ENCODE results near the gene DOCK4. TPM values are rescaled to one million over a fixed set of nuclear protein-coding genes. Genes with fewer than 3 reads are reported as not detected.

The DOCK4 gene
- total and polyA plus RNA-seq, 2 of the 8 experiments (the other 6 are each of a cell fraction or from before 2014, with no cell fraction given): 5.1 to 23.6 TPM

DNA sequence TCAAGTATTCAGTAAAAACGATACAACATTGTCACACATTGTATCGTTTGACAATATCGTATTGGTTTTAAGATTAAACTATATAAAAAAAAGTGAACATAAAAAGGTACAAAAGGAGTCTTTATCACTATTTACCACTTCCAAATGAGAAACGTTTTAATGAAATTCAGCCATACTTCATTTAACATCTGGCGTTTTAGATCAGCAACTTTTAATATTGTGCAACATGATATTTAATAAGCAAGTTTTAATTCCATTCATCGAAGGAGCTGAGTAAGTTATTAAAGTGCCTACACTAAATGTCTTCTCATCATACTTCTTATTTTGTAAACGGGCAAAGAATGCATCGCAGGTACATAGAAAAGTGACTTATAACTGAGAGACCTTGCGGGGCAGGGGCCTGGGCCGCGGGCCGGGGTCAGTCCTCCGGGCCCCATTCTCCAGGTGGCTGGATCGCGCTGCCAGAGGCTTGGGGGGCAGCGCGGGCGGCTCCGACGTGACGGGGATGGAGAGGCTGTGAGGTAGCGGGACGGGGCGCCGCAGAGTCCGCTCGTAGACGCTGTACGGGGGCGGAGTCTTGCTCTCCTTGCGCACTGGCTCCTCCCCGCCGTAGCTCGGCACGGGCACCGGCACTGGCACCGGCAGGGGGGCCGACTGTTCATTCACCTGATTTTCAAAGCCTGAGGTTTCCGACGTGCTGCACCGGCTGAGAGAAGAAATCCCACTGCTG, 478.1 kb downstream of the DOCK4 start:
- Histone ChIP-seq H3K9ac (replicated peaks in 1 of 4; ENCODE audit: extremely low read depth in 1 of 4, low read depth in 3 of 4, low read length in 3 of 4) (no peak overlapping the region), H2AFZ (ENCODE audit: low read length) (no peak overlapping the region), H2BK15ac (ENCODE audit: low read length) (no peak overlapping the region), H2BK12ac (ENCODE audit: low read depth, low read length) (no peak overlapping the region), H4K20me1 (replicated peaks in 1 of 2; ENCODE audit: control insufficient read depth in 1 of 2, insufficient read depth in 2 of 2, low read length in 2 of 2) (no peaks in the 10 kb centered on the region), H2BK120ac (replicated peaks; ENCODE audit: low read depth, low read length) (no peak overlapping the region), H4K5ac (ENCODE audit: insufficient read length, low read depth, low read length) (no peak overlapping the region), H3K4me3 (ENCODE audit: extremely low read depth in 1 of 4, insufficient read depth in 2 of 4, low read depth in 3 of 4, low read length in 4 of 4) (no peak overlapping the region), H3K56ac (replicated peaks; ENCODE audit: insufficient read length, low read depth, low read length) (no peak overlapping the region), H2AK5ac (ENCODE audit: low read depth, low read length) (no peak overlapping the region), H3K27me3 (replicated peaks in 1 of 4; ENCODE audit: control insufficient read depth in 3 of 4, extremely low read depth in 1 of 4, insufficient read depth in 3 of 4, low read length in 3 of 4) (no peaks in the 10 kb centered on the region), H4K8ac (ENCODE audit: extremely low read depth, insufficient read depth, low read length) (no peak overlapping the region; the same call in 1 of the 2 replicates), H2BK5ac (ENCODE audit: low read depth, low read length) (no peak overlapping the region), H4K91ac (replicated peaks; ENCODE audit: insufficient read length, low read length) (no peak overlapping the region), H3K4me2 (ENCODE audit: insufficient read depth in 1 of 2, low read depth in 2 of 2, low read length in 2 of 2) (no peak overlapping the region; a peak in 1 of 4 replicates), H2BK20ac (ENCODE audit: low read length) (no peak overlapping the region), H3K4ac (replicated peaks; ENCODE audit: insufficient read length, low read depth, low read length) (no peak overlapping the region), H3K14ac (ENCODE audit: insufficient read length) (no peak overlapping the region), H3K27ac (ENCODE audit: low read depth, low read length) (no peak overlapping the region), H3K79me1 (ENCODE audit: low read depth, low read length) (no peaks in the 10 kb centered on the region), H3K23me2 (ENCODE audit: low read depth, low read length) (no peaks in the 10 kb centered on the region), H3K23ac (ENCODE audit: insufficient read length) (no peak overlapping the region), H3K18ac (ENCODE audit: extremely low read depth, low read length) (no peak overlapping the region), H3K9me3 (ENCODE audit: insufficient read depth in 2 of 2, low read depth in 1 of 2, low read length in 1 of 2) (no peaks in the 10 kb centered on the region), H3K4me1 (replicated peaks in 1 of 4; ENCODE audit: control insufficient read depth in 3 of 4, insufficient read depth in 4 of 4, low read length in 3 of 4) (no peaks in the 10 kb centered on the region), H3K36me3 (ENCODE audit: control insufficient read depth in 2 of 4, insufficient read depth in 4 of 4, low read length in 3 of 4) (peaks cover 0 to 3% (median 0%) of the 10 kb centered on the region in 4 experiments; a peak in 1 of 8 replicates), H3K79me2 (ENCODE audit: control insufficient read depth in 1 of 2, insufficient read depth in 2 of 2, low read length in 2 of 2) (no peaks in the 10 kb centered on the region)
- FAIRE-seq: no peak
- DNase-seq (ENCODE audit: low read depth in 1 of 2, low spot score in 2 of 2): no peak
- WGBS, 2 experiments (ENCODE audit: extremely low coverage in 1 of 2, insufficient coverage in 1 of 2, insufficient read length in 1 of 2, insufficient replicate concordance in 2 of 2, low coverage in 1 of 2, low lambda C conversion rate in 2 of 2, missing lambda C conversion rate in 1 of 2): 91% methylated on average over 41 of the region's 41 CpGs; no CpG with 5 or more reads in 1 of the 2 experiments
- ChIA-PET CTCF (ENCODE audit: partially characterized antibody) (interaction anchor here (0.7 to 4.8 kb wide), 4 partner anchors 17 to 768 kb away, joined by 3 to 37 read pairs (median 4); no protein-coding TSS in a partner anchor), POLR2A (ENCODE audit: partially characterized antibody) (interaction anchor here (1.3 kb wide), 1 partner anchor 166 kb away, joined by 3 read pairs; no protein-coding TSS in a partner anchor)
- TF ChIP-seq SRF (IDR thresholded peaks at IDR 0.05; ENCODE audit: low read depth, low read length): no peak
- no peak for TF ChIP-seq CTBP2 (IDR thresholded peaks at IDR 0.05; ENCODE audit: borderline replicate concordance, insufficient read depth, insufficient read length, low read length)
- TF ChIP-seq SIRT6 (IDR thresholded peaks at IDR 0.05; ENCODE audit: low read length): no peak
- TF ChIP-seq ATF3 (IDR thresholded peaks at IDR 0.05; ENCODE audit: insufficient read depth, low read depth, low read length): no peak
- no peak for TF ChIP-seq BCL11A (IDR thresholded peaks at IDR 0.05; ENCODE audit: low read depth in 2 of 2, low read length in 2 of 2)
- TF ChIP-seq PHF8 (conservative IDR thresholded peaks at IDR 0.05; ENCODE audit: low read depth, low read length): no peak
- TF ChIP-seq EP300 (IDR thresholded peaks at IDR 0.05; ENCODE audit: borderline replicate concordance in 1 of 2, low read depth in 2 of 2, low read length in 2 of 2): no peak
- no peak for TF ChIP-seq JUN (IDR thresholded peaks at IDR 0.05; ENCODE audit: low read depth, low read length)
- no peak for TF ChIP-seq CHD2 (IDR thresholded peaks at IDR 0.05; ENCODE audit: low read length)
- no peak for TF ChIP-seq EGR1 (IDR thresholded peaks at IDR 0.05; ENCODE audit: borderline replicate concordance, low read depth, low read length)
- no peak for TF ChIP-seq HDAC2 (IDR thresholded peaks at IDR 0.05; ENCODE audit: borderline replicate concordance in 1 of 2, low read depth in 2 of 2, low read length in 2 of 2)

All from H1 (cell line).